Effector memory CD8-positive, alpha-beta T cell (primary cell): ENCODE results near the gene HRCT1.
"Not testable (repeated sequence)": the region's sequence is repeated elsewhere in the genome, so short reads cannot be mapped to it uniquely, and the experiment has no call there.

ENCODE experiments used
- ATAC-seq: fragments of 150-1000 bp; cut with Tn5 transposase; replicated peaks from 2 replicates; pipeline ENCODE4 v1.10.0; 2021; ENCODE audit warnings: mild to moderate bottlenecking, moderate library complexity
- DNase-seq, 3 experiments: peaks; one replicate each; pipeline ENCODE4 v3.0.0; 2021
- H3K27ac Mint-ChIP-seq, 2 donors: one replicate each; pipeline ENCODE4 v1.8.0; 2022; ENCODE audit warnings: mild to moderate bottlenecking in 2 of 2, mixed read lengths in 2 of 2, moderate library complexity in 2 of 2
- H3K27me3 Mint-ChIP-seq, 2 donors: one replicate each; pipeline ENCODE4 v1.8.0; 2022; ENCODE audit warnings: mixed read lengths in 2 of 2
- H3K36me3 Mint-ChIP-seq: one replicate; pipeline ENCODE4 v1.8.0; 2022; ENCODE audit warnings: mild to moderate bottlenecking, moderate library complexity, mixed read lengths; ENCODE audit not compliant: insufficient read depth
- H3K4me1 Mint-ChIP-seq, 2 donors: one replicate each; pipeline ENCODE4 v1.8.0; 2022; ENCODE audit warnings: low read depth in 2 of 2, mixed read lengths in 2 of 2
- H3K4me3 Mint-ChIP-seq, 2 donors: one replicate each; pipeline ENCODE4 v1.8.0; 2022; ENCODE audit warnings: mild to moderate bottlenecking in 2 of 2, mixed read lengths in 2 of 2, moderate library complexity in 2 of 2
- H3K9me3 Mint-ChIP-seq, 2 donors: one replicate each; pipeline ENCODE4 v1.8.0; 2022; ENCODE audit warnings: mixed read lengths in 2 of 2

The HRCT1 gene

DNA sequence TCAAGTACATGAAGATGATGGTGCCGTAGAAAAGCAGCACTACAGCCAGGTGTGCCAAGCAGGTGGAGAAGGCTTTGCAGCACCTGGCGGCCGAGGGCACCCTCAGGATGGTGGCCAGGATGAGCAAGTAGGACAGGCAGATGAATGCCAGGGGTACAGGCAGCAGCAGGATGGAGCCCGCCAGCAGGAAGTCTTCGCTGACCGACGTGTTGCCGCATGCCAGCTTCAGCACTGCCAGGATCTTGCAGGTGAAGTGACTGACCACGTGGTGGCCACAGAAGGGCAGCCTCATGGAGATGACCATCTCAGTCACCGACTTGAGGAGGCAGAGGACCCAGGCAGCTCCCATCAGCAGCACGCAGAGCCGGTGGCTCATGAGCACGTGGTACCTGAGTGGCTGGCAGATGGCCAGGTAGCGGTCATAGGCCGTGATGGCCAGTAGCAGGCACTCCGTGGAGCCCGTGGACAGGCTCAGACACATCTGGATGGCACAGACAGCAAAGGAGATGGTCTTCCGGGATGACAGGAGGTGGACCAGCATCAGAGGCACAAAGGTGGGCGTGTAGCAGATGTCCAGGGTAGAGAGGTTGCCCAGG is 36.3 kb upstream of the HRCT1 start:
- no peaks in the 10 kb centered on the region for H3K9me3 Mint-ChIP-seq

DNA sequence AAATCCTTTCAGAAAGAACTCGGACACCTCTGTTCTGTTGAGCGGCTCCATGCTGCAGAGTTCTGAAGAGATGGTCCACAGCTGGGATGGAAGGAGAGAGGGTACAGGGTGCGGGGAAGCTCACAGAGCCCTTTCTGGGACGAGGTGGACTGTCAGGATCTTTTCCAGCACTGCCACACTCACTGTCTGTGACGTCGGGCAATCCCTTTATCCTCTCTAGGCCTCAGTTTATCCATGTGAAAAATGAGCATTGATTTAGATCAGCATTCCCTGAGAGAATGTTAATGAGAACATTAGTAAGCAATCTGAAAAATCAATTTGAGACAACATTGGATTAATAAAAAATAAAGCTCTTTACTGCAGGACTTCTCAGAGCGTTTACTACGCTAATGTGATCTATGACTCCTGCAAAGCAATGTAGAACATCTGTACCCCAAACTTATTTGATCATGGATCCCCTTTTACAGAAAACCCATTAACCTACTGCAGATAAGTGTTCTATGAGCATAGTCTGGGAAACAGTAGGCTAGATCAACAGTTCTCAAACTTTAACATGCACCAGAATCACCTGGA is 35.6 kb upstream of the HRCT1 start, which contains the start of gene OR13J1:
Gene OR13J1 (minus strand): TSS at position 51 of the 573 bp plus-strand sequence. CDS start 0 bp downstream, at position 51.
- H3K27ac Mint-ChIP-seq, result no peak within 1 kb of the TSS
- ATAC-seq, result no peak

More for the DNA sequence above, 36.3 kb upstream of the HRCT1 start:
- ATAC-seq, result no peak
- Mint-ChIP-seq H3K27ac (no peak overlapping the region), H3K4me3 (no peak overlapping the region), H3K27me3 (peaks cover 26 to 28% of the 10 kb centered on the region in 2 donors), H3K36me3 (peaks cover 2% of the 10 kb centered on the region), H3K4me1 (no peaks in the 10 kb centered on the region)
- DNase-seq, result no peak

GRCh38 chr9:35871545-35871944 is 34.5 kb upstream of the HRCT1 start:
- no peaks in the 10 kb centered on the region for H3K36me3 Mint-ChIP-seq
- no peak overlapping the region for H3K27ac Mint-ChIP-seq
- H3K4me1 Mint-ChIP-seq, result no peaks in the 10 kb centered on the region
- no peak overlapping the region for H3K4me3 Mint-ChIP-seq
- H3K27me3 Mint-ChIP-seq, result peaks cover 17 to 26% of the 10 kb centered on the region in 2 donors
- DNase-seq (no peak), ATAC-seq (no peak)
- no peaks in the 10 kb centered on the region for H3K9me3 Mint-ChIP-seq

More for the DNA sequence above, 35.6 kb upstream of the HRCT1 start, which contains the start of gene OR13J1:
- Mint-ChIP-seq H3K4me1 (no peaks in the 10 kb centered on the region), H3K9me3 (no peaks in the 10 kb centered on the region), H3K27me3 (peaks cover 24 to 26% of the 10 kb centered on the region in 2 donors), H3K4me3 (no peak within 1 kb of the TSS), H3K36me3 (no peaks in the 10 kb centered on the region)
- DNase-seq, result no peak

DNA sequence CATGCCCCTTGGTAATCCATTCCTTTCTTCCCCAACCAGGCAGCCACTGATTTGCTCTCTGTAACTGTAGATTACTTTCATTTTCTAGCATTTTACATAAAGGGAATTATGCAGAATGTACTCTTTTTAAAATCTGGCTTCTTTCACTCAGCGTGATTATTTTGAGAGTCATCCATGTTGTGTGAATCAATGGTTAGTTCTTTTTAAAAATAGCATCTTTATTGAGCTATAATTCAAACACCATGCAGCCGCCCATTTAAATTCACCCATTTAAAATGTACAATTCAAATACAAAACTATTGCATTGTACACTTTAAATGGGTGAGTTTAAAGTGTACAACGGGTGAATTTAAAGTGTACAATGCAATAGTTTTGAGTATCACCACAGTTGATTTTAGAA is 33.5 kb upstream of the HRCT1 start:
- Mint-ChIP-seq H3K27ac (no peak overlapping the region), H3K9me3 (peaks cover 0 to 5% of the 10 kb centered on the region in 2 donors), H3K36me3 (no peaks in the 10 kb centered on the region), H3K27me3 (peaks cover 23 to 29% of the 10 kb centered on the region in 2 donors), H3K4me1 (no peaks in the 10 kb centered on the region), H3K4me3 (no peak overlapping the region)
- ATAC-seq (no peak), DNase-seq (no peak)

DNA sequence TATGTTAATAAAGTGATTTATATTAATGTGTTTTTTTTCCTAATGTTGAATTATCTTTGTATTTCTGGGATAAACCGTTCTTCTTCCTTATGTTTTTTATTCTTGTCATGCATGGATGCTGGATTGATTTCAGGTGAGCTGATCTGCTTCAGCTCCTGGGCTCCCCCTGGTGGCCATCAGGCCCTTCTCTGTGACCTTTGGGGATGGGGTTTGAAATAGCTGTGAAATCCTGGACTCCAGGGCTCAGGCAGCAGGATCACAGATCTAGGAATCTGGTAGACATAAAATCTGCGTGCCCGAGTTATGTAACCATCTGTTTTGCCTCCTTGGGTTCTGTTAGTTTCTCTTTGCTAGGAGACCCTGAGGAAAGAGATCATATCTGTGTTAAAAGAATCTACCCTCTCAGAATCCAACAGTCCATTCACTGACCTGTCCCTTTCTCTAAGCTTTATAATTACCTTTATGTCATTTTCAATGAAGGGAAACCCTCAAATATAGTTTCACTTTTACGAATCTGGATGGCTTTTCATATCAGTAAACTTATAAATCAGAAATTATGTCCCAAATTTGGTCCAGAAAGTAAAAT is 23.6 kb upstream of the HRCT1 start:
- no peak overlapping the region for H3K27ac Mint-ChIP-seq
- H3K4me3 Mint-ChIP-seq, result no peak overlapping the region
- H3K27me3 Mint-ChIP-seq, result peaks cover 16 to 17% of the 10 kb centered on the region in 2 donors
- H3K4me1 Mint-ChIP-seq, result no peaks in the 10 kb centered on the region
- peak; percentile 75 to 81 (median 76) for DNase-seq
- peaks cover 0 to 6% of the 10 kb centered on the region in 2 donors for H3K9me3 Mint-ChIP-seq
- peaks cover 3% of the 10 kb centered on the region for H3K36me3 Mint-ChIP-seq
- peak; percentile 62 for ATAC-seq

GRCh38 chr9:35882996-35883395 is 23.0 kb upstream of the HRCT1 start:
- DNase-seq (no peak), ATAC-seq (no peak)
- Mint-ChIP-seq H3K36me3 (peaks cover 3% of the 10 kb centered on the region), H3K4me3 (no peak overlapping the region), H3K27ac (no peak overlapping the region), H3K9me3 (no peaks in the 10 kb centered on the region), H3K4me1 (no peaks in the 10 kb centered on the region), H3K27me3 (peaks cover 10 to 12% of the 10 kb centered on the region in 2 donors)

DNA sequence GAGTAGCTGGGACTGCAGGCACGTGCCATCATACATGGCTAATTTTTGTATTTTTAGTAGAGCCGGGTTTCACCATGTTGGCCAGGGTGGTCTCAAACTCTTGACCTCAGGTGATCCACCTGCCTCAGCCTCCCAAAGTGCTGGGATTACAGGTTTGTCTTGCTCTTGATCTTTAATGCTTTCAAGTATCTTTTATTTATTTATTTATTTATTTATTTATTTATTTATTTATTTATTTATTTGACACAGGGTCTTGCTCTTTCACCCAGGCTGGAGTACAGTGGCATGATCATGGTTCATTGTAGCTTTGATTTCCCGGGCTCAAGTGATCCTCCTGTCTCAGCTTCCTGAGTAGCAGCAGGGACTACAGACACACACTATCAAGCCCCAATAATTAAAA is 21.1 kb upstream of the HRCT1 start:
- H3K27ac Mint-ChIP-seq, H3K36me3 Mint-ChIP-seq, H3K4me3 Mint-ChIP-seq, DNase-seq, H3K9me3 Mint-ChIP-seq, H3K4me1 Mint-ChIP-seq, ATAC-seq: not testable (repeated sequence)
- H3K27me3 Mint-ChIP-seq, result peaks cover 10 to 12% of the 10 kb centered on the region in 2 donors

GRCh38 chr9:35891646-35892045 is 14.4 kb upstream of the HRCT1 start:
- no peaks in the 10 kb centered on the region for H3K9me3 Mint-ChIP-seq

GRCh38 chr9:35892051-35892450 is 14.0 kb upstream of the HRCT1 start:
- ATAC-seq, result no peak
- DNase-seq, result no peak
- peak overlapping the region in 1 of 2 donors; percentile 18 for H3K27ac Mint-ChIP-seq

More at GRCh38 chr9:35891646-35892045, 14.4 kb upstream of the HRCT1 start:
- H3K4me1 Mint-ChIP-seq, result no peaks in the 10 kb centered on the region
- peaks cover 45 to 46% of the 10 kb centered on the region in 2 donors for H3K27me3 Mint-ChIP-seq
- ATAC-seq (no peak), DNase-seq (no peak)
- no peaks in the 10 kb centered on the region for H3K36me3 Mint-ChIP-seq
- peak overlapping the region in 1 of 2 donors; percentile 18 for H3K27ac Mint-ChIP-seq
- H3K4me3 Mint-ChIP-seq, result no peak overlapping the region

GRCh38 chr9:35896570-35896969 is 9.4 kb upstream of the HRCT1 start:
- Mint-ChIP-seq H3K27ac (no peak overlapping the region), H3K9me3 (no peaks in the 10 kb centered on the region), H3K4me1 (no peaks in the 10 kb centered on the region), H3K27me3 (peaks cover 54 to 62% of the 10 kb centered on the region in 2 donors), H3K36me3 (no peaks in the 10 kb centered on the region), H3K4me3 (no peak overlapping the region)
- ATAC-seq (no peak), DNase-seq (no peak)

More at GRCh38 chr9:35892051-35892450, 14.0 kb upstream of the HRCT1 start:
- Mint-ChIP-seq H3K4me1 (no peaks in the 10 kb centered on the region), H3K4me3 (no peak overlapping the region), H3K36me3 (no peaks in the 10 kb centered on the region), H3K9me3 (no peaks in the 10 kb centered on the region), H3K27me3 (peaks cover 45 to 47% of the 10 kb centered on the region in 2 donors)

- not testable (repeated sequence) for DNase-seq, H3K36me3 Mint-ChIP-seq, H3K4me3 Mint-ChIP-seq, H3K9me3 Mint-ChIP-seq, H3K27ac Mint-ChIP-seq, ATAC-seq, H3K4me1 Mint-ChIP-seq
- peaks cover 52 to 63% of the 10 kb centered on the region in 2 donors for H3K27me3 Mint-ChIP-seq
These were observed 8.5 kb upstream of the HRCT1 start for GRCh38 chr9:35897376-35898099.

GRCh38 chr9:35898337-35898736 is 7.7 kb upstream of the HRCT1 start:
- no peaks in the 10 kb centered on the region for H3K9me3 Mint-ChIP-seq
- no peak for ATAC-seq
- peaks cover 45 to 61% of the 10 kb centered on the region in 2 donors for H3K27me3 Mint-ChIP-seq
- H3K27ac Mint-ChIP-seq, result no peak overlapping the region
- H3K4me1 Mint-ChIP-seq, result peaks cover 0 to 4% of the 10 kb centered on the region in 2 donors
- no peaks in the 10 kb centered on the region for H3K36me3 Mint-ChIP-seq
- DNase-seq, result no peak
- H3K4me3 Mint-ChIP-seq, result no peak overlapping the region

GRCh38 chr9:35899021-35899420 is 7.0 kb upstream of the HRCT1 start:
- Mint-ChIP-seq H3K9me3 (no peaks in the 10 kb centered on the region), H3K4me1 (peaks cover 0 to 4% of the 10 kb centered on the region in 2 donors), H3K27me3 (peaks cover 38 to 55% of the 10 kb centered on the region in 2 donors), H3K27ac (peak overlapping the region in 1 of 2 donors; percentile 15), H3K4me3 (no peak overlapping the region), H3K36me3 (no peaks in the 10 kb centered on the region)
- no peak for DNase-seq
- ATAC-seq, result no peak
